Suprapubic skin (tissue), 3 donors: ENCODE data around the gene CBY2.

Experiments used
- EP300 ChIP-seq: sonication (generic); formaldehyde crosslinking; IDR thresholded peaks from one replicate; pipeline ENCODE4 v1.6.1; 2017; ENCODE audit warnings: antibody characterized with exemption
- TF ChIP-seq, protein P1 (sequence below), 2 donors: fragments of 200-600 bp in 1 of 2; fragments of 450-650 bp in 1 of 2; sonication (generic) in 1 of 2; IDR thresholded peaks; one replicate each; pipeline ENCODE4 v1.5.1; 2016 to 2019; ENCODE audit warnings: antibody characterized with exemption in 2 of 2, mild to moderate bottlenecking in 1 of 2, moderate library complexity in 1 of 2

GRCh38 chr13:45690636-45691035 is 11.5 kb upstream of the CBY2 start:
- TF ChIP-seq, protein P1, sequence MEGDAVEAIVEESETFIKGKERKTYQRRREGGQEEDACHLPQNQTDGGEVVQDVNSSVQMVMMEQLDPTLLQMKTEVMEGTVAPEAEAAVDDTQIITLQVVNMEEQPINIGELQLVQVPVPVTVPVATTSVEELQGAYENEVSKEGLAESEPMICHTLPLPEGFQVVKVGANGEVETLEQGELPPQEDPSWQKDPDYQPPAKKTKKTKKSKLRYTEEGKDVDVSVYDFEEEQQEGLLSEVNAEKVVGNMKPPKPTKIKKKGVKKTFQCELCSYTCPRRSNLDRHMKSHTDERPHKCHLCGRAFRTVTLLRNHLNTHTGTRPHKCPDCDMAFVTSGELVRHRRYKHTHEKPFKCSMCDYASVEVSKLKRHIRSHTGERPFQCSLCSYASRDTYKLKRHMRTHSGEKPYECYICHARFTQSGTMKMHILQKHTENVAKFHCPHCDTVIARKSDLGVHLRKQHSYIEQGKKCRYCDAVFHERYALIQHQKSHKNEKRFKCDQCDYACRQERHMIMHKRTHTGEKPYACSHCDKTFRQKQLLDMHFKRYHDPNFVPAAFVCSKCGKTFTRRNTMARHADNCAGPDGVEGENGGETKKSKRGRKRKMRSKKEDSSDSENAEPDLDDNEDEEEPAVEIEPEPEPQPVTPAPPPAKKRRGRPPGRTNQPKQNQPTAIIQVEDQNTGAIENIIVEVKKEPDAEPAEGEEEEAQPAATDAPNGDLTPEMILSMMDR (IDR thresholded peaks at IDR 0.05), result no peak
- TF ChIP-seq EP300, result no peak
